Activated naive CD4-positive, alpha-beta T cell (primary cell): Measurements from ENCODE around the gene LRRC70.
"Not testable (repeated sequence)": the region's sequence is repeated elsewhere in the genome, so short reads cannot be mapped to it uniquely, and the experiment has no call there.

ENCODE experiments used
- DNase-seq, 4 experiments: peaks; one replicate each; lab custom pipeline; 2025; lab: John Stamatoyannopoulos, UW

LRRC70 gene, protein sequence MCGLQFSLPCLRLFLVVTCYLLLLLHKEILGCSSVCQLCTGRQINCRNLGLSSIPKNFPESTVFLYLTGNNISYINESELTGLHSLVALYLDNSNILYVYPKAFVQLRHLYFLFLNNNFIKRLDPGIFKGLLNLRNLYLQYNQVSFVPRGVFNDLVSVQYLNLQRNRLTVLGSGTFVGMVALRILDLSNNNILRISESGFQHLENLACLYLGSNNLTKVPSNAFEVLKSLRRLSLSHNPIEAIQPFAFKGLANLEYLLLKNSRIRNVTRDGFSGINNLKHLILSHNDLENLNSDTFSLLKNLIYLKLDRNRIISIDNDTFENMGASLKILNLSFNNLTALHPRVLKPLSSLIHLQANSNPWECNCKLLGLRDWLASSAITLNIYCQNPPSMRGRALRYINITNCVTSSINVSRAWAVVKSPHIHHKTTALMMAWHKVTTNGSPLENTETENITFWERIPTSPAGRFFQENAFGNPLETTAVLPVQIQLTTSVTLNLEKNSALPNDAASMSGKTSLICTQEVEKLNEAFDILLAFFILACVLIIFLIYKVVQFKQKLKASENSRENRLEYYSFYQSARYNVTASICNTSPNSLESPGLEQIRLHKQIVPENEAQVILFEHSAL

DNA sequence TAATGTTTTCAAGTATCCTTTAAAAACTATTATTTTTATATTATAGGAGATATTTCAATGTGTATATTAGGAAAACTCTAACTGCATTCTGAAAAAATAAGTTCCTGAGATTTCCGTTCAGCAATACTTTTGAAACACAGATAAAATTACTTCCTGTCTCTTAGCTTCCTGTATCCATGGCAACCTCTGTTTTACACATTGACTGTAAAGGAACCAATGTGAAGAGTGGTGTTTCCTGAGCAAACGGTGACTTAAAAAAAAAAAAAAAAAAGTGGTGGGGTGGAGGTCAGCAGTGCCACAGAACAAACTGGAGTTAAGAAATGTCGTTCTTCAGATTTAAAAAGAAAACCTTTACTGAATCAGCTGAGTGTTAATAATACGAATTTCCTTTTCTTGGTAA is at the start of gene LRRC70:
Gene LRRC70 (plus strand): TSS at position 280 of the 400 bp plus-strand sequence. CDS start 620 bp downstream, outside the sequence.
- no peak for DNase-seq

DNA sequence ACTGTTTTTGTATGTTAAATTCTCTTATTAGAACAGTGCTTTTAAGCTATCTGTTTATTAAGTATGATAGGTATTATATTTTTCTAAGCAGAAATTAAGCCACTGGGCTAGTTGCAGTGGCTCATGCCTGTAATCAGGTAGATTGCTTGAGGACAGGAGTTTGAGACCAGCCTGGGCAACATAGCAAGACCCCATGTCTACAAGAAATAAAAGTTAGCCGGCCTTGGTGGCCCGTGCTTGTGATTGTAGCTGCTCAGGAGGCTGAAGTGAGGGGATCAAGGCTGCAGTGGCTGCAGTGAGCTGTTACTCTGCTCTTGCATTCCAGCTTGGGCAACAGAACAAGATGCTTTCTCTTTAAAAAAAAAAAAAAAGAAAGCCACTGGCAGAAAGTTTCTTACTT is 45.0 kb upstream of the LRRC70 start:
- no peak for DNase-seq

DNA sequence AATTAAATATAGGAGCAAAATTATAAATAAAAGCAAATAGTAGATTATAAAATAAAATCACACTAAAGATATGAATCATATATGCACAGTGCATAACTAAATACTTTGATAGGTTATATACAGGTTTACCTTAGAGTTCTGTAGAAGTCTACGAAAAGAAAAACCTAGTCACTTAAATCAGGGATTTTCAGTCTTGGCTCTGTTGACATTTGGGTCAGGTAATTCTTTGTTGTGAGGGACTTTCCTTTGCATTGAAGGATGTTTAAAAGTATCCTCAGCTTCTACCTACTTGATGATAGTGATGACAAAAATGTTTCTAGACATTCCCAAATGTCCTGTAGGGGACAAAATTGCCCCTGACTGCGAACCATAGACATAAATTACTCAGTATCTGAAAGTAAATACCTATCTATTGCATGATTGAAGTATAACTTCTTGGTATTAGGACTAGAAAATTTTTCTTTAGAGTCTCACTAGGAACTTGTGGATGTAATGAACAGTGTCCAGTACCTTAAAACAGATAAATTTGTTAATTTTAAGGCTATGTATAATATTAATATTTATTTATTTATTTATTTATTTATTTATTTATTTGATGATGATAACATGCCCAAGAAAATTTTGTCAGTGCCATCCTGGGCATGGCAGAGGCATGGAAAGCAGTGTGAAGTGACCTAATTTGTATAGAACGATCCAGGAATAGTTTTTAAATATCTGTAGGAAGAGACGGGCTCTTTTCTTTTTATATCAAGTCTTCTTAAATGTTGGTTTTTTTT is 44.0 kb upstream of the LRRC70 start:
- no peak for DNase-seq

DNA sequence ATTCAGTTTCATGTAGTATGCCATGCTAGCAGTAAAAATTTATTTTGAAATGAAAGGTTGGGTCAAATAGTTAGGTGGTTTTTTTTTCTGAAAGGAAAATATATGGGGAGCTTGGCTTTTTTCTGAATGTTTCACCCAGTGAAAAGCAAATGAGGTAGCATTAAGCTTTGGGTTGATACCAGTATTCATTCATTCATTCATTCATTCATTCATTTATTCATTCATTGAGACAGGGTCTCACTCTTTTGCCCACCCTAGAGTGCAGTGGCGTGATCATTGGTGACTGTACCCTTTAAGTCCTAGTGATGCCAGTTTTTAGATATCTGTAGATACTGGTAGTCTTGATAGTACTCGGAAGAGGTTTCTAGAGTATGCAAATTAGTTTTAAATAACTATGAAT is 42.4 kb upstream of the LRRC70 start:
- DNase-seq = no peak

DNA sequence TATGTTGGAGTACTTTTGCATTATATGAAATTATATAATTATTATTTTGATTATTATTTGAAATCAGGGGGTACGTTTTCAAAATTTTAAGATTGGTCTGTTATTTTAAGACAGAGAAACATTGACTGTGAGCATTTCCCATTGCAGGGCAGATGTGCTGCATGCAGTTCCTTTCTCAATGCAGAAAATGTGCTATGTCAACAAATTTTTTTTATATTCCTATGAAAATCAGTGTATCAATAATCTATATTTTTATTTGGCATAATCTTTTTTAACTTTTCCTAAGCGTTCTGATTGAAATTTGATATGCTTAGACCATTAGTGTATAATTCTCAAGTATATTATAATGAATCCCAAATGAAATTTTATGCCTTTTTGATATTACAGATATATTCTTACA is 41.8 kb upstream of the LRRC70 start:
- no peak for DNase-seq

DNA sequence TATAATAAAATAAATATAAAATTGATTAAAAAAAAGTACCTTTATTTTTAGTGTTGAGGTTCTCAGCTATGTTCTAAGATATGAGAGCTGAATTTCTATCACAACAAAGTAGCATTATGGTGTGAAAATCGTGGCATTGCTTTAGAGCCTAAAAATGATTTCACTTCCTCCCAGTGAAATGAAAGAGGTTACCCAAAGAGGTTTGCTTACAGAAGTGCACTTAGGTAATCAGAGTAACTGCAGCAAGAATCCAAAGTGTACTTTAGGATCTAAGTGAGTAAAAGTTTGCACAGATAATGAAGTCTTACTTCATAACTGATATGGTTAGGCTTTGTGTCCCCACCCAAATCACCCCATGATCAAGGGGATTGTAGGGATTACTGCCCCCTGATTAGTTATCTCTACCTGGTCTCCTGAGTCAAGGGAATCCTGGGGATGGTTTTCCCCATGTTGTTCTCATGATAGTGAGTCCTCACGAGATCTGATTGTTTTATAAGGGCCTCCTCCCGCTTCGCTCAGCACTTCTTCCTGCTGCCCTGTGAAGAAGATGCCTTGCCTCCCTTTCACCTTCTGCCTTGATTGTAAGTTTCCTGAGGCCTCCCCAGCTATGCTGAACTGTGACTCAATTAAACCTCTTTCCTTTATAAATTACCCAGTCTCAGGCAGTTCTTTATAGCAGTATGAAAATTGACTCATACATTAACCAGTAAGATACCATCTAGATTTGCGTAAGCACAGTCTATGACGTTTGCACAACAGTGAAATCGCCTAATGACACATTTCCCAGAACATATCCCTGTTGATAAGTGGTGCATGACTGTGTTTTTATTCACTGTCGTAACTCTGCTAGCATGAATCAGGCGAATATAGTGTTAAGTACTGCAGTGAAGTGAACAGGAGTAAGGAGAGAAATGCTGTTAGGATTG is 40.3 kb upstream of the LRRC70 start:
- DNase-seq = no peak

DNA sequence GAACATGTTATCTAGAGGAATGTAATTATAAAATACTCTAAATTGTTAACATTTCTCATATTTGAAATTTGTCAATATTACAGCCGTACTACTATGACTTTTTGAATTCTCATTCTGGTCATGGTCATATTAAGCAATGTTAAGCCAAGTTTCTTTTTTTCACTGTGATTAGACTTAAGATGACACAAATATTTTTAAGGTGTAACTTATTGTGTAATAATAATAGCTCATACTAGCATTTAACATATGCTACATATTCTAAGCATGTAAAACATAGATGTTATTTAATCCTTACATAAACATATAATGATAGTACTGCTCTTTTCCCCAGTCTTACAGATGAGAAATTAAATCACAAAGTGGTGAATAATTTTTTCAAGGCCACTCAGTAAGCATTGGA is 35.9 kb upstream of the LRRC70 start:
- DNase-seq = no peak

DNA sequence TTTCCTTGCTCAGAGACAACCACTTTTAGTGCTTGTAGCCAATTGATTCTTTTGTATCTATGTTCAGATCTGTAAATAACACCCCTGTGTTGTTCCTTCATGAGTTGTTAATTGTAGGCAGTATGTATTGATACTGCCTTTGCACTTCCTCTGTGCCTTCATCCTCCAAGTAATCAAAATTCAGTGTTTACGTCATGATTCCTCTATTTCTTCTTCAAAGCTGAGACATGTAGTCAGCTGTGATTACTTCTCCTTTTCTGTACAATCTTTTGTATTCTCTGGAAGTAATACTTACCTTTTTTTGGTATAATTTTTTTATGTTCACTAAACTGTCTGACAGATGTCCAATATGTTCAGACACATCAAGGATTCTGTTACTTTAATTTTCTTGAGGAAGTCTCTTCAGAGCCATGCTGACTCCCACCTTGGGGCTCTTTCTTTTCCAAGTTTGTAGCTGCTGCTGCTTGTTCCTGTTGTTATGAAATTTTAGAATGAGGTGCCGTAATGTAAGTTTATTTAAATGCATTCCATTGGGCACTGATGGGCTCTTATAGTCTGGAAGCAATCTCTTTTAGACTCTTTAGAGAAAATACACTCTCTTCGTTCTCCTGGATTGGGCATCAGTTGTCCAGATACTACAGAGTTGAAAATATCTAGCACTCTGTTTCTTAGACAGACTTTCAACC is 30.5 kb upstream of the LRRC70 start:
- no peak for DNase-seq

DNA sequence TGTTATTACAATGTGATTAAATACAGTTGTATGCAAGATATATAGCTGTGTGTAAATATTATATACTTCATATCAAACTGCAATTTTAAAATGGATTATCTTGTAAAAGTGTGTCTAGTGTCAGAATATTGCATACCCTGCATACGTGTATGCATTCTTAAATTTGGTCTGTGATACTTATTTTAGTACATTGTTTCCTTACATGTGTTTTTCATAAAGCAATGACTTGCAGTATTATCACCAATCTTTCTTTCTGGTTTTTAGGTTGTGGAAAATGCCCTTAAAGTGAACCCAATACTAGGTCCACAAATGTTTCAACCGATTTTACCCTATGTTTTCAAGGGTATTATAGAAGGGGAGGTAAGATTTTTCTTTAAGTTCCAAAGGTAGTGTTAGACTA is 28.5 kb upstream of the LRRC70 start:
- DNase-seq = no peak

DNA sequence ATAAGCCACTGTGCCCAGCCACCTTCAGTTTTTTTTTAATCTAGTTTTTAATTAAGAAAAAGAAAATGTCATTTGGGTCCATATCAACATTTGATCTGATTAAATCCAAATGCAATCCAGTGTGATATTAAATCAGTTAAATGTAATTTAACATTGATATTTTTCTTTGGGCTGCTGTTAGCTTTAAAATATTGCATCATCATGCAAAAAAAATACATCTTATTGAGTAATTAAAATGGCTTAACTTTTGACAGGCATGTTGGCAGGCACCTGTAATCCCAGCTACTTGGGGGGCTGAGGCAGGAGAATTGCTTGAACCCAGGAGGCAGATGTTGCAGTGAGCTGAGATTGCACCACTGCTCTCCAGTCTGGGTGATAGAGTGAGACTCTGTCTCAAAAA is 22.7 kb upstream of the LRRC70 start:
- no peak for DNase-seq

DNA sequence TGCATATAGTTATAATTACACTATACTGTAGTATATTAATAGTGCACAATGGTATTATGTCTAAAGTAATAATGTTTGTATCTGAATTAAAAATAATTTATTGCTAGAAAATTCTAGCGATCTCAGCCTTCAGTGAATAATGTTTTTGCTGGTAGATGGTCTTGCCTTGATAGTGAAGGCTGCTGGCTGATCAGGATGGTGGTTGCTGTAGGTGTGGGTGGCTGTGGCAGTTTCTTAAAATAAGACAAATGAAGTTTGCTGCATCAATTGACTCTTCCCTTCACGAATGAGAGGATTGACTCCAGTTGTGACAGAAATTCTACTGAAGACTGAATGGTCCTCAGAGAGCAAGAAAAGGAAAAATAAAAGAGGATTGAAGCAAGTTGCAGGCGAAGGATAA is 19.7 kb upstream of the LRRC70 start:
- DNase-seq = no peak

DNA sequence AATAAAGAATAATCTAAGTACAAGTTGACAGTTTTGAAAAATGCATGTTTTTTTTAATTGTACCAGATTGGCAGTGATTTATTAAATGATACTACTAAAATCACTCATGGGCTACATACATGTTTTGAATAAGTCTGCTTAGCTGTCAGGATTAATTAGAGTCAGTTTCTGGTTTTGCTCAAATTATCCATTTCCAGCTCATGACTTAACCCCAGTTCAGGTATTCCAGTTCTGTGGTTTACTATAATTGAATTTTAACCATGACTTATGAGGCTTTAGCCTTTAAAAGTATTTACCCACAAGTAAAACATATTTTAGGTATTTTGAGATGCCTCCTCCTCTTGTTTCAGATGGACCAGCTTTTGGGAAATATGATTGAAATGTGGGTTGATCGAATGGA is 17.8 kb upstream of the LRRC70 start:
- DNase-seq = no peak

DNA sequence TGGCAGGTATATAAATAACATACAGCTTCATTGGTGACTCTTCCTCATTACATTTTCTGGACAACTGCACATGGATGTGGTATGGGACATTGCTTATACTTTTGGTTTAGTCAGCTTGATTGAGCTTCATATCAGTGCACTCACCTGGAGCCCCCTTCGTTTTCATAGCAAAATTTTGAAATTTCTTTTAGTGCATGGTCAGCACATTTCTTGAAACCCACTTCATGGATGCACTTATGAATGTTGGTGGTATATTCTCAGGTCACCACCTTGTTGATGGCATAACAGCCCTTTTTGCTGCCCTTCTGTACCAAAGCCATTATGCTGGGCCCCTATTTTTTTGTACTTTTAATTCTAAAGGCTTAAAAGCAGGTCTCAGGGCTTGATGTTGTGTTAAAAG is 16.7 kb upstream of the LRRC70 start:
- DNase-seq = no peak

DNA sequence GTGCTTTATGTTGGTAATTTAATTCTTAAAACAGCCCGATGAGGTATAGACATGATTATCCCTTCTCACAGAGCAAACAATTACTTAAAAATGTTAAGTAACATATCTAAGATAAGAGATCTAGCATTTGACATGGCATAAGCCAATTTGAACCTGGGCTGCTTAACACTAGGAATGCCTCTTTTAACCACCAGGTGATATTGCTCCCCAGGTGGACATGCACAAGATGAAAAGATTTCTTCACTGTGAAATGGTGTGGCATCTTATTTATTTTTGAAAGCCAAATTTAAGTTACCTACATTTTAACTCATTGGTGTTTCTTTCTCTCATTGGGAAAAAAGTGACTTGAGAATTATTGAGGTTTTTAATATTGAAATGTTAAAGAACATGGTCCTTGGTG is 15.8 kb upstream of the LRRC70 start:
- no peak for DNase-seq

DNA sequence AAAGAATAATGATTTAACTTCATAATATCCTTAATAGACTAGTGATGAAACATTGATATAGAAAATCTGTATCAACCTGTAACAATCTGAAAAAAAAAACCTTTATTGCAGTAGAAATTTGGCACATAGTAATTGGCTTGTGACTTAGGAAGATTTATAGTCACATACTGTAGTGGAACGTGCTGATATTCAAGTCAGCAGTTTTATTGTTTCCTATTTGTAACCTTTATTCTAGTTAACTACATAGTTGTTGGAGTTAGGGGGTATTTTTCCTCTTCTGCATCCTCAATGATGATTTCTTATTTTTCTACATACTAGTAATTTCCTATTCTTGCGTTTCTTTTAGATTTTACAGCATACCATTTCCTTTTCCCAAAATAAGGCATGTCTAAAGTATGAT is 14.5 kb upstream of the LRRC70 start:
- no peak for DNase-seq

DNA sequence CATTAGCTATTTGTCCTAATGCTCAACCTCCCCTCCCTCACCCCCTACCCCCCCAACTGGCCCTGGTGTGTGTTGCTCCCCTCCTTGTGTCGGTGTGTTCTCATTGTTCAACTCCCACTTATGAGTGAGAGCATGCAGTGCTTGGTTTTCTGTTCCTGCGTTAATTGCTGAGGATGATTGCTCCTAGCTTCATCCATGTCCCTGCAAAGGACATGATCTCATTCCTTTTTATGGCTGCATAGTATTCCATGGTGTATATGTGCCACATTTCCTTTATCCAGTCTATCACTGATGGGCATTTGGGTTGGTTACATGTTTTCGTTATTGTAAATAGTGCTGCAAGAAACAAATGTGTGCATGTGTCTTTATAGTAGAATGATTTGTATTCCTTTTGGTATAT is 12.9 kb upstream of the LRRC70 start:
- not testable (repeated sequence) for DNase-seq

DNA sequence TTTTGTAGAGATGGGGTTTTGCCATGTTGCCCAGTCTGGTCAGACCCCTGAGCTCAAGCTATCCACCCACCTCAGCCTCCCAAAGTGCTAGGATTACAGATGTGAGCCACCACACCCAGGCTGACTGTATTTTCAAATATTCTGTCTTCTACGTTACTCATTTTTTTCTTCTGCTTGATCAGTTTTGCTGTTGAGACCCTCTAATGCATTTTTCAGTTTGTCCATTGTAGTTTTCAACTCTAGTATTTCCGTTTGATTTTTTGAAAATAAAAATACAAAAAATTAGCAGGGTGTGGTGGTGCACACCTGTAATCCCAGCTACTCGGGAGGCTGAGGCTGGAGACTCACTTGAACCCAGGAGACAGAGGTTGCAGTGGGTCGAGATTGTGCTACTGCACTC is 10.5 kb upstream of the LRRC70 start:
- DNase-seq = no peak

DNA sequence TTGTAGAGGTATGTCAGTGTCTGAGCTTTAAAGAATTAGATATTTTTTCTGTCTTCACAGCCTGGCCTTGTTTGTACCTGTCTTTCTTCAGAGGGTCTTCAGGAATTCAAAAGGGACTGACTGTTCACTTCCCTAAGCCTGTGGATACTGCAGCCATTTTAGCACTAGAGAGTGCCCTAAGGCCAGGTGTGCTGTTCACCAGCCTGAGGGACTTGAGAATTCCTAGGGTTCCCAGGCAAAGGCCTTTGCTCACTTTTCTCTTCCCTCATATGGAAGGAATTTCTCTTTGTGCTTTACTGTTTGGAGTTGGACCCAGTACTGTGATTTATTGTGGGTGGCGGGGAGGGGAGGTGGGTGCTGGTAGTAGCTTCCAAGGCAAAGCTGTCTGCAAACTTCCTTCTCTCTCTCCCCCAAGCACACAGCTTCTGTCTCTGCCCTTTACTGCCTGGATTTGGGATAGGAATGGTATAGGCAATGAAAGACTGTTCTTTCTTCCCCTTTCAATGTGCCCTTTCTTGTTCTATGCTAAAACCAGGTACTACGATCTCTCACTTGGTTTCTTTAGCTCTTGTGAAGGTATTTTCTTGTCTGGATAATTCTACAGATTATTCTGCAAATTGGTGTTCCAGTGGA is 9.7 kb upstream of the LRRC70 start:
- DNase-seq = no peak

DNA sequence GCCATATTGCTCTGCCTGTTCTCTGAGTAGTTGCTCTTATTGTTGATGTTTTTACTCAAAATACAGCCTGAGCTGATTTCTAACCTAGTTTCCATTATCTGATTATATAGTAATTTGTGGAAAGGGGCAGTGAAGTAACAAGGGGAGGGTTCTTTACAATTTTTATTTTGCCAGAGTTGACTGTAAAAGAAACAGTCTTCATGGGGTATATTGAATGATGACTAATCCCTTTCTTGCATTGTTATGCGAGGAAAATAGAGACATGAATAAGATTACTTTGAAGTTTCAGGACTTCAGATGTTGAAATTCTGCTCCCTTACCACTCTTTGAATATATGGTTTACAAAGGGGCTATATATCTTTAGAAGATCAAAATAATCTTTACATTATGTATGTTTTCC is 9.1 kb upstream of the LRRC70 start:
- DNase-seq = no peak

DNA sequence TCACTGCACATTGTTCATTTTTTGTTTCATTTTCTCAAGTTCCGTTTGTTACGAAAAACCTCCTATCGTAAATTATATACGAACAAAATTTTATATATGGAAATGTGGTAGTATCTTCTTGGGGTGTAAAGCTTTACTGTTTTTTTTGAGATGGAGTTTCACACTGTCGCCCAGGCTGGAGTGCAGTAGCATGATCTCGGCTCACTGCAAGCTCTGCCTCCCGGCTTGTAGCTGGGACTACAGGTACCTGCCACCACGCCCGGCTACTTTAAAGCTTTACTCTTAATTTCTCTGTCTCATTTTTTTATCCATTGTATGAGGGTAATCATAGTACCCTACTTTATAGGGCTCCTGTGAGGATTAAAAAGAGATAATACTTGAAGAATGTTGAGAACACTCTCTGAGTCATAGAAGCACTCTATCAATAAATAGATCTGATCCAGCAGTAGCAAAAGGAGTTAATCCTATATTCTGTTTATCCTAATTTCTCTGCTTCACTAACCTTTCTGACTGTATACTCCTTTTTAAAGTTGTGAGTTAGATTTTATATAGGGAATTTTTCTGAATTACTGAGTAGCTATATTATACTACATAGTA is 5.6 kb upstream of the LRRC70 start:
- no peak for DNase-seq
